HL-60 (cell line): ENCODE results near the gene SLC16A7.

Source experiments
- DNase-seq, 2 experiments: peaks; one replicate each; pipeline ENCODE4 v3.0.0-alpha.2; 2010 to 2020; ENCODE audit warnings: low read depth in 1 of 2, low spot score in 1 of 2
- H3K27ac ChIP-seq: fragments of 250-450 bp; sonication (Bioruptor Pico); replicated peaks from 2 replicates; pipeline ENCODE4 v1.5.1; 2020; ENCODE audit warnings: mild to moderate bottlenecking, moderate library complexity
- H3K27me3 ChIP-seq: fragments of 250-450 bp; sonication (Bioruptor Pico); 2 replicates; pipeline ENCODE4 v1.5.1; 2021; ENCODE audit warnings: mild to moderate bottlenecking, moderate library complexity; ENCODE audit not compliant: insufficient read depth, poor library complexity, severe bottlenecking
- H3K4me3 ChIP-seq: replicated peaks from 2 replicates; pipeline ENCODE4 v1.5.1; 2011; ENCODE audit warnings: mild to moderate bottlenecking, control low read depth, low read length; ENCODE audit not compliant: insufficient read depth
- GABPA ChIP-seq: IDR thresholded peaks from 2 replicates; pipeline ENCODE4 v1.6.1; 2012; ENCODE audit warnings: low read depth
- POLR2AphosphoS5 ChIP-seq: IDR thresholded peaks from 2 replicates; pipeline ENCODE4 v1.6.1; 2012; ENCODE audit warnings: low read depth
- REST ChIP-seq: IDR thresholded peaks from 2 replicates; pipeline ENCODE4 v1.6.1; 2012; ENCODE audit warnings: low read depth; ENCODE audit not compliant: insufficient replicate concordance
- SPI1 ChIP-seq: IDR thresholded peaks from 2 replicates; pipeline ENCODE4 v1.6.1; 2012; ENCODE audit warnings: low read depth, mild to moderate bottlenecking, borderline replicate concordance
- TF ChIP-seq, protein P1 (sequence below): IDR thresholded peaks from one replicate; pipeline ENCODE4 v1.5.1; 2011; ENCODE audit warnings: low read length, control low read depth, inconsistent platforms; ENCODE audit not compliant: insufficient read depth

The SLC16A7 gene

DNA sequence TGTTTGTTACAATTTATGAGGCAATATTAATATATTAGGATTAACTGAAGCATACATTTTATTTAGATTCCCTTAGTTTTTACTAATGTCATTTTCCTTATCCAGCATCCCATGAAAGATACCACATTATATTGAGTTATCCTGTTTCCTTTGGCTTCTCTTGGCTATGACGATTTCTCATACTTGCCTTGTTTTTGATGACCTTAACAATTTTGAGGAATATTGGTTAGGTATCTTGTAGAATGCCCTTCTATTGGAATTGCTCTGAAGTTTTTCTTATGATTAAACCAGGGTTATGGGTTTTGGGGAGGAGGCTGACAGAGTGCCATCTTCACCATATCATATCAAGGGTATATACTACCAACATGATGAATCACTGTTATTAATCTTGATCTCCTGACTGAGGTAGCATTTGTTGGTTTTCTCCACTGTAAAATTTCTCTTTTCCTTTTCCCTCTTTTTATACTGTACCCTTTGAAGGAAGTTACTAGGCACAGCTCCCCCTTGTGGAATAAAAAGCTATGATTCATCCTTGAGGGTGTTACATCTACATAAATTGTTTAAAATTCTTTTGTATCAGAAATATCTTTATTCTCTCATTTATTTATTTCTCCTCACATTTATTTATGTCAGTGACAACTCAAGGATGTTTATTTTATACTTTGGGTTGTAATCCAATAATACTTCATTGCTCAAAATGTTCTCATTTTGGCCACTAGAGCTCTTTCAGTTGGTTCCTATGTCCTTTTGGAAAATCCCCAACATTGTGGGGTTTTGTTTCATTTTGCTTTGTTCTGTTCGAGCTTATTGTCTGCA lies 239.0 kb downstream of the SLC16A7 start:
- TF ChIP-seq, protein P1, sequence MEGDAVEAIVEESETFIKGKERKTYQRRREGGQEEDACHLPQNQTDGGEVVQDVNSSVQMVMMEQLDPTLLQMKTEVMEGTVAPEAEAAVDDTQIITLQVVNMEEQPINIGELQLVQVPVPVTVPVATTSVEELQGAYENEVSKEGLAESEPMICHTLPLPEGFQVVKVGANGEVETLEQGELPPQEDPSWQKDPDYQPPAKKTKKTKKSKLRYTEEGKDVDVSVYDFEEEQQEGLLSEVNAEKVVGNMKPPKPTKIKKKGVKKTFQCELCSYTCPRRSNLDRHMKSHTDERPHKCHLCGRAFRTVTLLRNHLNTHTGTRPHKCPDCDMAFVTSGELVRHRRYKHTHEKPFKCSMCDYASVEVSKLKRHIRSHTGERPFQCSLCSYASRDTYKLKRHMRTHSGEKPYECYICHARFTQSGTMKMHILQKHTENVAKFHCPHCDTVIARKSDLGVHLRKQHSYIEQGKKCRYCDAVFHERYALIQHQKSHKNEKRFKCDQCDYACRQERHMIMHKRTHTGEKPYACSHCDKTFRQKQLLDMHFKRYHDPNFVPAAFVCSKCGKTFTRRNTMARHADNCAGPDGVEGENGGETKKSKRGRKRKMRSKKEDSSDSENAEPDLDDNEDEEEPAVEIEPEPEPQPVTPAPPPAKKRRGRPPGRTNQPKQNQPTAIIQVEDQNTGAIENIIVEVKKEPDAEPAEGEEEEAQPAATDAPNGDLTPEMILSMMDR = no peak
- TF ChIP-seq POLR2AphosphoS5 = no peak
- TF ChIP-seq GABPA = no peak
- TF ChIP-seq REST = no peak
- no peak for TF ChIP-seq SPI1
- Histone ChIP-seq H3K27me3 (no peaks in the 10 kb centered on the region), H3K4me3 (no peak overlapping the region), H3K27ac (no peak overlapping the region)
- peak; percentile 2 for DNase-seq
